ENCODE measurements around the gene CAPRIN2. TPM values are rescaled to one million over a fixed set of nuclear protein-coding genes. Genes with fewer than 3 reads are reported as not detected.

Gene CAPRIN2
- total and polyA plus RNA-seq, 9 donors, result 16.8 to 31.7 (median 22.7) TPM

GRCh38 chr12:30774599-30774998 is 19.8 kb upstream of the CAPRIN2 start:
- intact Hi-C loops (cut with DNase I), result no loop called here
- DNase-seq, result no peak

GRCh38 chr12:30769802-30770201 is 15.1 kb upstream of the CAPRIN2 start:
- Histone ChIP-seq H3K4me1 (ENCODE audit: insufficient read depth) (no peaks in the 10 kb centered on the region), H3K27ac (no peak overlapping the region), H3K4me3 (no peak overlapping the region), H3K27me3 (no peaks in the 10 kb centered on the region), H3K36me3 (no peaks in the 10 kb centered on the region), H3K9me3 (no peaks in the 10 kb centered on the region)
- TF ChIP-seq EP300 (IDR thresholded peaks at IDR 0.05) (no peak), CTCF (IDR thresholded peaks at IDR 0.05) (no peak), POLR2A (IDR thresholded peaks at IDR 0.05) (no peak)
- intact Hi-C loops (cut with DNase I), result no loop called here
- 69 to 80% (median 74%) methylated on average over 2 of the region's 2 CpGs for WGBS, 3 donors
- no peak for DNase-seq

More at GRCh38 chr12:30774599-30774998, 19.8 kb upstream of the CAPRIN2 start:
- Histone ChIP-seq H3K4me3 (no peak overlapping the region), H3K36me3 (no peaks in the 10 kb centered on the region), H3K4me1 (ENCODE audit: insufficient read depth) (no peaks in the 10 kb centered on the region), H3K9me3 (no peaks in the 10 kb centered on the region), H3K27ac (no peak overlapping the region), H3K27me3 (no peaks in the 10 kb centered on the region)
- TF ChIP-seq POLR2A (IDR thresholded peaks at IDR 0.05) (no peak), EP300 (IDR thresholded peaks at IDR 0.05) (no peak), CTCF (IDR thresholded peaks at IDR 0.05) (no peak)

GRCh38 chr12:30764251-30764650 is 9.5 kb upstream of the CAPRIN2 start:
- intact Hi-C loops (cut with DNase I), result no loop called here
- Histone ChIP-seq H3K27ac (no peak overlapping the region), H3K27me3 (no peaks in the 10 kb centered on the region), H3K4me1 (ENCODE audit: insufficient read depth) (no peaks in the 10 kb centered on the region), H3K36me3 (no peaks in the 10 kb centered on the region), H3K9me3 (no peaks in the 10 kb centered on the region), H3K4me3 (no peak overlapping the region)
- DNase-seq, result no peak
- no peak for TF ChIP-seq CTCF (IDR thresholded peaks at IDR 0.05)
- TF ChIP-seq POLR2A (IDR thresholded peaks at IDR 0.05), result no peak
- no peak for TF ChIP-seq EP300 (IDR thresholded peaks at IDR 0.05)
- WGBS, 3 donors, result 77 to 86% (median 81%) methylated on average over 2 of the region's 2 CpGs

- intact Hi-C loops (cut with DNase I), result no loop called here
- Histone ChIP-seq H3K27ac (no peak overlapping the region), H3K4me1 (ENCODE audit: insufficient read depth) (no peaks in the 10 kb centered on the region), H3K4me3 (no peak overlapping the region), H3K27me3 (no peaks in the 10 kb centered on the region), H3K9me3 (no peaks in the 10 kb centered on the region), H3K36me3 (no peaks in the 10 kb centered on the region)
- no peak for DNase-seq
- TF ChIP-seq POLR2A (IDR thresholded peaks at IDR 0.05) (no peak), EP300 (IDR thresholded peaks at IDR 0.05) (no peak), CTCF (IDR thresholded peaks at IDR 0.05) (no peak)
- 91 to 97% (median 93%) methylated on average over 3 of the region's 3 CpGs for WGBS, 3 donors
Measured at GRCh38 chr12:30763053-30763452, 8.3 kb upstream of the CAPRIN2 start.

GRCh38 chr12:30761730-30762129 is 7.0 kb upstream of the CAPRIN2 start:
- 97 to 99% (median 97%) methylated on average over 2 of the region's 2 CpGs for WGBS, 3 donors
- Histone ChIP-seq H3K9me3 (no peaks in the 10 kb centered on the region), H3K36me3 (no peaks in the 10 kb centered on the region), H3K27ac (no peak overlapping the region), H3K4me3 (no peak overlapping the region), H3K4me1 (ENCODE audit: insufficient read depth) (no peaks in the 10 kb centered on the region), H3K27me3 (no peaks in the 10 kb centered on the region)
- DNase-seq, result no peak
- intact Hi-C loops (cut with DNase I), result no loop called here
- TF ChIP-seq EP300 (IDR thresholded peaks at IDR 0.05), result no peak
- TF ChIP-seq CTCF (IDR thresholded peaks at IDR 0.05), result no peak
- no peak for TF ChIP-seq POLR2A (IDR thresholded peaks at IDR 0.05)

Measured in ovary (tissue), 9 donors.